DND-41 (cell line): ENCODE data around the gene UNC13D.
A peak's percentile ranks its signal among the peaks of the same experiment; 100 is the strongest.
"Not testable (repeated sequence)": the region's sequence is repeated elsewhere in the genome, so short reads cannot be mapped to it uniquely, and the experiment has no call there.

Experiments used
- ATAC-seq: fragments of 200-7000 bp; cut with Tn5 transposase; 3 replicates; pipeline ENCODE4 v1.9.1; 2021; ENCODE audit warnings: low read depth; ENCODE audit not compliant: insufficient read depth
- DNase-seq: peaks from one replicate; pipeline ENCODE4 v3.0.0-alpha.2; 2020
- H2AFZ ChIP-seq: 2 replicates; pipeline ENCODE4 v1.6.0; 2012; ENCODE audit warnings: low read depth, low read length
- H3K27ac ChIP-seq: 2 replicates; pipeline ENCODE4 v1.5.1; 2012; ENCODE audit warnings: low read length, inconsistent platforms
- H3K27me3 ChIP-seq: fragments of 200-600 bp; sonication (generic); 2 replicates; pipeline ENCODE4 v1.6.0; 2012; ENCODE audit warnings: low read length, mild to moderate bottlenecking, inconsistent platforms; ENCODE audit not compliant: insufficient read depth, poor library complexity
- H3K36me3 ChIP-seq: 2 replicates; pipeline ENCODE4 v1.5.1; 2012; ENCODE audit warnings: low read length, inconsistent platforms; ENCODE audit not compliant: insufficient read depth
- H3K4me1 ChIP-seq: 2 replicates; pipeline ENCODE4 v1.5.1; 2012; ENCODE audit warnings: mild to moderate bottlenecking, low read length; ENCODE audit not compliant: insufficient read depth
- H3K4me2 ChIP-seq: 2 replicates; pipeline ENCODE4 v1.6.0; 2012; ENCODE audit warnings: mild to moderate bottlenecking, moderate library complexity, low read length, inconsistent platforms; ENCODE audit not compliant: insufficient read depth
- H3K4me3 ChIP-seq, 2 experiments: fragments of 200-600 bp in 1 of 2; shearing (Covaris generic) in 1 of 2; 2 replicates each; pipeline ENCODE4 v1.5.1; 2012 to 2016; ENCODE audit warnings: inconsistent platforms in 2 of 2, low read length in 2 of 2, mild to moderate bottlenecking in 2 of 2, low read depth in 1 of 2, moderate library complexity in 1 of 2
- H3K79me2 ChIP-seq: 2 replicates; pipeline ENCODE4 v1.6.0; 2012; ENCODE audit warnings: low read length, inconsistent platforms; ENCODE audit not compliant: insufficient read depth
- H3K9ac ChIP-seq: 2 replicates; pipeline ENCODE4 v1.6.0; 2012; ENCODE audit warnings: low read depth, mild to moderate bottlenecking, inconsistent platforms, low read length, moderate library complexity
- H3K9me3 ChIP-seq: 2 replicates; pipeline ENCODE4 v1.5.1; 2012; ENCODE audit warnings: low read length, moderate library complexity, mild to moderate bottlenecking, inconsistent platforms; ENCODE audit not compliant: insufficient read depth, severe bottlenecking
- H4K20me1 ChIP-seq: 2 replicates; pipeline ENCODE4 v1.6.0; 2012; ENCODE audit warnings: low read length; ENCODE audit not compliant: insufficient read depth
- EZH2 ChIP-seq: IDR thresholded peaks from 3 replicates; pipeline ENCODE4 v1.6.1; 2012; ENCODE audit warnings: borderline replicate concordance, low read depth, mild to moderate bottlenecking, moderate library complexity, low read length, inconsistent platforms; ENCODE audit not compliant: severe bottlenecking
- TF ChIP-seq, protein P1 (sequence below): IDR thresholded peaks from 2 replicates; pipeline ENCODE4 v1.5.1; 2012; ENCODE audit warnings: borderline replicate concordance, low read length, moderate library complexity, mild to moderate bottlenecking; ENCODE audit not compliant: poor library complexity, severe bottlenecking; ENCODE audit errors: extremely low read depth

The UNC13D gene

DNA sequence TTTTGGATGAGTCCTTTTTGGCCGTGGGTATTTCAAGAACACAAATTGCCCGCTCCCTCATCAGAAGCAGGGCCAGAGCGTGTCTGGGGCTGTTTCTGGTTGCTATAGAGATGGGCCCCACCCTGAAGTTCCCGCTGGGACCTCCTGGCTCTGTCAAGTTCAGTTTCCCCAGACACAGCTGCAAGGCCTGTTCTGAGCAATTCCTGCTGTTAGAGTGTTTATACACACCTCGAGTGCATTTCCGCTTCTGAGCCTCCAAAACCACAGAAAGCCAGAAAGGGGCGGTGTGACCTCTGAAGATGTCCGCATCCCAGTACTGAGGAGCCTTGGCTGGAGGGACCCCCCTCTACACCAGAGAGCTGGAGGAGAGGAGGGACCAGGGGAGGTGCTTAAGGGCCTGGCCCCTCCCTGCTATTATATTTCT is 20.3 kb upstream of the UNC13D start:
- Histone ChIP-seq H3K4me1 (peaks cover 26% of the 10 kb centered on the region), H3K27me3 (no peaks in the 10 kb centered on the region), H3K9ac (peak overlapping the region; percentile 32; the same call in 1 of the 2 replicates), H3K9me3 (no peaks in the 10 kb centered on the region), H3K79me2 (no peaks in the 10 kb centered on the region), H2AFZ (no peak overlapping the region), H3K4me3 (peak overlapping the region in 1 of 2 experiments; percentile 28; a peak in 1 of 4 replicates), H3K36me3 (no peaks in the 10 kb centered on the region), H3K4me2 (peak overlapping the region; percentile 54), H3K27ac (peak overlapping the region; percentile 78), H4K20me1 (no peaks in the 10 kb centered on the region)
- TF ChIP-seq, protein P1, sequence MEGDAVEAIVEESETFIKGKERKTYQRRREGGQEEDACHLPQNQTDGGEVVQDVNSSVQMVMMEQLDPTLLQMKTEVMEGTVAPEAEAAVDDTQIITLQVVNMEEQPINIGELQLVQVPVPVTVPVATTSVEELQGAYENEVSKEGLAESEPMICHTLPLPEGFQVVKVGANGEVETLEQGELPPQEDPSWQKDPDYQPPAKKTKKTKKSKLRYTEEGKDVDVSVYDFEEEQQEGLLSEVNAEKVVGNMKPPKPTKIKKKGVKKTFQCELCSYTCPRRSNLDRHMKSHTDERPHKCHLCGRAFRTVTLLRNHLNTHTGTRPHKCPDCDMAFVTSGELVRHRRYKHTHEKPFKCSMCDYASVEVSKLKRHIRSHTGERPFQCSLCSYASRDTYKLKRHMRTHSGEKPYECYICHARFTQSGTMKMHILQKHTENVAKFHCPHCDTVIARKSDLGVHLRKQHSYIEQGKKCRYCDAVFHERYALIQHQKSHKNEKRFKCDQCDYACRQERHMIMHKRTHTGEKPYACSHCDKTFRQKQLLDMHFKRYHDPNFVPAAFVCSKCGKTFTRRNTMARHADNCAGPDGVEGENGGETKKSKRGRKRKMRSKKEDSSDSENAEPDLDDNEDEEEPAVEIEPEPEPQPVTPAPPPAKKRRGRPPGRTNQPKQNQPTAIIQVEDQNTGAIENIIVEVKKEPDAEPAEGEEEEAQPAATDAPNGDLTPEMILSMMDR = peak; percentile 31
- no peak for TF ChIP-seq EZH2
- DNase-seq = peak; percentile 90
- ATAC-seq = peak; percentile 93

DNA sequence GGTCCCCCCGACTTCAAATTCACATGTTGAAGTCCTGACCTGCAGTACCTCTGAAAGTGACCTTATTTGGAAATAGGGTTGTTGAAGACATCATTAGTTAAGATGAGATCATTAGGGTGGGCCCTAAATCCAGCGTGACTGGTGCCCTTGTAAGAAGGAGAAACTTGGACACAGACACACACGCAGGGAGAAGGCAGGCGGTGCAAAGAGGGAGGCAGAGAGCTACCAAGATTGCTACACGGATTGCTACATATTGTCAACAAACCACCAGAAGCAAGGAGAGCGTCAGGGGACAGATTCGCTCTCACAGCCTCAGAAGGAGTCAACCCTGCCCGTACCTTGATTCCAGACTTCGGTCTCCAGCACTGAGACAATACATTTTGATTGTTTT is 17.7 kb upstream of the UNC13D start:
- Histone ChIP-seq H3K79me2 (no peaks in the 10 kb centered on the region), H2AFZ (no peak overlapping the region), H3K9me3 (no peaks in the 10 kb centered on the region), H3K36me3 (no peaks in the 10 kb centered on the region), H3K9ac (no peak overlapping the region), H3K4me3 (no peak overlapping the region), H3K4me2 (no peak overlapping the region), H3K27ac (no peak overlapping the region), H4K20me1 (no peaks in the 10 kb centered on the region), H3K4me1 (peaks cover 26% of the 10 kb centered on the region), H3K27me3 (no peaks in the 10 kb centered on the region)
- DNase-seq (no peak), ATAC-seq (no peak)
- TF ChIP-seq, protein P1 = no peak
- no peak for TF ChIP-seq EZH2

DNA sequence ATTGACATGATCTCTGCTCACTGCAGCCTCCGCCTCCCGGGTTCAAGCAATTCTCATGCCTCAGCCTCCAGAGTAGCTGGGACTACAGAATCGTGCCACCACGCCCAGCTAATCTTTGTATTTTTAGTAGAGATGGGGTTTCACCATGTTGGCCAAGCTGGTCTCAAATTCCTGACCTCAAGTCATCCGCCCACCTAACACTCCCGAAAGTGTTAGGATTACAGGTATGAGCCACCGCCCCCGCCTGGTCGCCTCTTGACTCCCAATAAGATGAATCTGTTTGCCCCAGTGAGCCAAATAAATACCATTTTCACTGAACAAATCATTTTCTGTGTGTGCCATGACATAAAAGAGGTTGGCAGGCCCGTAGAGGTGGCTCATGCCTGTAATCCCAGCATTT is 15.2 kb upstream of the UNC13D start:
- Histone ChIP-seq H3K79me2 (peaks cover 13% of the 10 kb centered on the region), H3K4me1 (peaks cover 25% of the 10 kb centered on the region)
- H3K27ac ChIP-seq, H3K9ac ChIP-seq, H3K36me3 ChIP-seq, H3K9me3 ChIP-seq, H3K27me3 ChIP-seq, H3K4me2 ChIP-seq, H3K4me3 ChIP-seq, DNase-seq, H4K20me1 ChIP-seq, H2AFZ ChIP-seq, ATAC-seq: not testable (repeated sequence)

DNA sequence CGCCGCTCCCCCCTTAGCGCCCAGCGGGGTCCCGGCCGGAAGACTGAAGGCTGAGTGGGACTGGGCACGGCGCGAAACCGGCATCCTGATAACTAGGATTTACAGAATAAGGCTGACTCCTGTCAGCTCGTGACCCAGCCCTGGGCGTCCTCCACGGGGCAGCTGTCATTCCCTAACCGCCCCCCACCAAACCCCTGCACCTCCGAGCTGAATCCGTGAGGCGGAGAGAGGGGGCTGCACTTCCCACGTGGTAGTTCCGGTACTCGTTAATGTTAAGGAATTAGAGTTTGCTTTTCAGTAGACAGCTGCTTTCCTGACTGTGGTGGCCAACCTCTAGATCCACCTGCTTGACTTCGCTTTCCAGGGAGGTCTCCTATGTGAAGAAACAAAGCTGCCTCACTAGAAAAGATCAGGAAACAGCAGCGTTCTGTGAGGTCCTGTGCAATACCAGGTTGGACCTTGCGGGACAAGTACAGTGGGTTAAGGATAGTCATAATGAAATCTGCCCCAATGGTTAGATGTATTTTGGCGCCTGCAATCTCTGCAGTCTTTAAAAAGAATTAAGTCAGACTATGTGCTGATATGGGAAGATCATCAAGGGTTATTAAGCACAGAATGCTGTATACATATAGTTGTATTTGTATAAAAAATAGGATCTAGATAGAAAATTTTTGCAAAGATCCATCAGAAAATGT is 12.0 kb upstream of the UNC13D start:
- Histone ChIP-seq H3K4me2 (peak overlapping the region; percentile 92), H3K9ac (peak overlapping the region; percentile 92), H3K36me3 (peaks cover 5% of the 10 kb centered on the region), H3K27ac (peak overlapping the region; percentile 95), H4K20me1 (peaks cover 5% of the 10 kb centered on the region), H3K4me1 (peaks cover 19% of the 10 kb centered on the region), H2AFZ (peak overlapping the region; percentile 82), H3K27me3 (no peaks in the 10 kb centered on the region), H3K4me3 (peak overlapping the region; percentile 68 to 95; a peak in 3 of 4 replicates), H3K79me2 (peaks cover 31% of the 10 kb centered on the region), H3K9me3 (no peaks in the 10 kb centered on the region)
- ATAC-seq (peak; percentile 50), DNase-seq (peak; percentile 67)
- no peak for TF ChIP-seq EZH2
- TF ChIP-seq, protein P1 = no peak
